HG03460 (cell line): ENCODE data around the gene PARM1.

Source experiments
- ATAC-seq: cut with Tn5 transposase; IDR thresholded peaks from one replicate; pipeline ENCODE4 v1.9.1; 2021; ENCODE audit not compliant: unreplicated experiment

PARM1 gene

DNA sequence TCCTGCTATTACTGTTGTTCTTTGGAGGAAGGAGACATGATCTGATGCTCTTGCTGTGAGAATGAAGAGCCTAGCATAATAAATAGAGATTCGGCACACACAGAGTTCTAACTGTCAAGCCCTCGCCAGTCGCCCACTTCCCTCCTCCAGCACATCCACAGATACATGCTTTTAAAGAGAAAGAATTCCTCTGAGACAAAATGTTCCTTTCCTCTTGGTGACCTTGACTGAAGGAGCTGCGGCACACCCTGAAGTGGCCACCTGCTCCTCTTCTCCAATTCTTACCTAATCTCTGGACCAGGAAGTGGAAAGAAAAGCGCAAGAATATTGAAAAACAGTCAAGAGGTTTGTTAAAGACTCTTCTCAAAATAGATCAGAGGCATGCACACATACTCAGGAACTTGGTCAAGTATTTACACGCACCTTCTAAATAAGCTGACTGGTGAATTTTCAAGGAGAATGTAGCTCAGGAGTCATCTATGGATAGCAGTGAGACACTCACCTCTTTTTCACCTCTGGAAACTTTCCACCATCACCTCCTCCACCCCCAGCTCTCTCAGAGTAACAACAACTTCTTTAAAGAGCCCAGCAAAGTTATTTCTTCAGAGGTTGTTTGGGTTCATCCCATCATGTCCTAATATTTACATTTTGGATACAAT is 95.4 kb downstream of the PARM1 start:
- ATAC-seq, result no peak

DNA sequence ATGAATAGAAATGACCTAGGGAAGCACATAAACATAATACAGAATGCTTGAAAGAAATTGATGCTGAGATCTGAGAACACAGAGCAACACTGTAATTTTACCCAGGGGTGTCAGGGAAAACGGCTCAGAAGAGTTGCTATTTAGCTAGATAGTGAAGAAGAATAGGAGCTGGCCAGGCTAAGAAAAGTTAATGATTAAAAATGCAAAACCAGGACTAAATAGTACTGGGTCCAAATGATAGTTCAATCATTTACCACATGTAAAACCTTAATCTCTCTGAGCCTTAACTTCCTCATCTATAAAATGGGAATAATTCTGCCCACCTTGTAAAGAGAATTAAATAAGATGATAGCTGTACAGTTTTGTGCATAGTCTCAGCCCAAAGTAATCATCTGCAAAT is 97.1 kb downstream of the PARM1 start:
- ATAC-seq, result no peak

DNA sequence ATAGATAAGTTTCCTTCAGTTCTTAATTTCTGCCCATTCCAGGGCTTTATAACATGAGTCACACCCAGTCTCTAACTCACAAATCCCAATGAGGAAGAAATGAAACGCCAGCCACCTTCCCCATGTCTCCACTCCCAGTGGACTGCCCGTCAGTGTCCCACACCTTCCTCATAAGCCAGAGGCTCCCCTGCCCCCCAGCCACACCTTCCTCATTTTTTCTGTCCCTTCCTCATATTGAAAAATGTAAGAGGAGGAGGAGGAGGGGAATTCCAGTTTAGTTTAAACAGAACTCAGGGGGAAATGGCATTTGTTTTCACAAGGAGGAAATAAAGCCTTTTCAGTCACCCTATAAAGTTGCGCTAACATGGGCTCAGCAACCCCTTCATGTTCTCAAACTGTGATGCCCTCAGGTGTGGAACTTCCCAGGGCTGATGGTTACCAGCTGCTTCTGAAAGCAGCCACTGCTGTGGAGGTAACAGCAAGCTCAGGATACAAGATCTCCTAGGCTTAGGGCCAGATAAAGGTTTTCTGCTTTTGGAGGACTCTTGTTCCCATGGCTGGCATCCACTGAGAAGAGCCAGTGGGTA is 97.8 kb downstream of the PARM1 start:
- ATAC-seq, result no peak

DNA sequence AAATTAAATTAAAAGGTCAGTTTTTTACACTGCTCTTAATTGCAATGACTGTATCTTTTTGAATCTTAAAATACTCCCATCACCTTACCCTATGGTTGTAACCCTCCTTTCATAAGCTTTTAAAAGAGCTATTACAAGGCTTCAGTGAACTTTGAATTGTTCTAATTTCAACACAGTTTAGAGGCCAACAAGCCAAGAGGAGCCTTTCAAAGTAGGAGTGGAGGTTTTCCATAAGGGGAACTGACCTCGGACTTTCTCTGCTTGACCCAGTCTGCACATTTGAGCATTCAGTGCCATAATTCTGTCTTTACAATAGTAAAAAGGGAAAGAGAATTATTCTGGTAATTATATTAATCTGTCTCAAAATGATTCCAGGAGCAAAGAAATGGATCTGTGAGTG is 98.9 kb downstream of the PARM1 start:
- no peak for ATAC-seq

DNA sequence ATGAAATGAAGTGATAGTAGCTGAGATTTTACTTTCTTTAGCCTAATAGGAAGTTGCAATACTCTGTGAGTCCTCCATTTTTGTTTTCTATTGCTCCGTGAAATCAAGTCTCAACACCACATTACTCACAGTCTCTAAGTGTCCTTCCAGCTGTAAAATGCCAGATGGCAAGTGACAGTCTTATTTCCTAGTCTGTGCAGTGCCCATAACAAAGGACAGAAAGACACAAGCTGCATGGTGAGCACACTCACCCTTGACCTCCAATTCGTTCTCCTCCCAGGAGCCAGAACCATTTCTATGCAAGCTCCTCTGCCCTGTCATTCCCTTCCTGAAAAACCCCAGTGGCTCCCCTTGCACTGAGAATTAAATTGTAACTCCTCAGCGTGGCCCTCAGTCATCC is 101.6 kb downstream of the PARM1 start:
- ATAC-seq, result no peak

DNA sequence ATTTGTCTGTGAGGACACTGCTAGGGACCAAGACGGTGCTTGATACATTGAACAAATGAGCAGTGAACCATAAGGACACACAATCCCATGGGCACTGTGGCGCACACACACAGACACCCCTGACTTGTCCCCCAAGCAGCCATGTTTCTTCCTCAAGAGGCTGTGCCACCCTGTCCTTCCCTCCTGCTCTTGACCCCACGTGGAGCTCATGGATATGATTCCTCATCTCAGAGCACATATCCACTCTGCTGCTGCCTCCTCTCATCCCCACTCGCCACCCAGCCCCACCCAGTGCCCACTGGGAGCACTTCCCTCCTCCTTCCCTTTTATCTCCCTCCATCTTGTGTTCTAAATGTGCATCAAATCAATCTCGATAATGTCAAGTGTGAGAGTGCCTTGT is 102.4 kb downstream of the PARM1 start:
- no peak for ATAC-seq

DNA sequence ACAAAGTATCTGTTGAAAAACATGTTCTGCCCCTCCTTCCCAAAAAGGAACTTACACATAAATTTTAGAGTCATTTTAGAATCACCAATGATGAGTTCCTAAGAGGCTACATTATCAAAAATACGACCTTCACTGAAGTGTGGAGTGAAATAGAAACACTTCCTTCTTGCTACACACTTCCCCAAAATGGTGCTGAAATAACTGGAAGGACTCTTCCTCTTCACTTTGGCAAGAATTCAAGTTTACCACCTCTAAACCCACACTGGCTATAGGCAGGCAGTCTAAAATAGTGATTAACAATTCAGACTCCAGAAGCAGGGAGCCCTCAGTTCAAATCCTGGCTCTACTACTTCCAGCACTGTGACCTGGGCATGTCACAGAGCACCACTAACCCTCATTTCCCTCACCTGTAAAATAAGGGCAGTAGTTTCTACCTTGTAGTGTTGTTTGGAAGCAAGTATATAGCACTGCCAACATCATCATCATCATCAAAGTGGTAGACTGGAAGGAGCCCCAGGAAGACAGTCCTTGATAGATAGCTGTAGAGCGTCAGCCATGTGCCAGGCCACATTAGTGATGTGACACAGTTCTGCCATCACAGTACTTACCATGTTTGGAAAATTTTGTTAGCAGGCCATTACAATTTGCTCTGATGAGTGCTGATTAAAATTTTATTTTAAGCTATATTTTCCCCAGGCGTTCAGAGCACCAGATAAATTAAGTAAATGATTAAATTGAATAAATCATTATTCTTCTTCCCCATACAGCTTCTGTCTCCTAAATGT is 103.3 kb downstream of the PARM1 start:
- no peak for ATAC-seq

DNA sequence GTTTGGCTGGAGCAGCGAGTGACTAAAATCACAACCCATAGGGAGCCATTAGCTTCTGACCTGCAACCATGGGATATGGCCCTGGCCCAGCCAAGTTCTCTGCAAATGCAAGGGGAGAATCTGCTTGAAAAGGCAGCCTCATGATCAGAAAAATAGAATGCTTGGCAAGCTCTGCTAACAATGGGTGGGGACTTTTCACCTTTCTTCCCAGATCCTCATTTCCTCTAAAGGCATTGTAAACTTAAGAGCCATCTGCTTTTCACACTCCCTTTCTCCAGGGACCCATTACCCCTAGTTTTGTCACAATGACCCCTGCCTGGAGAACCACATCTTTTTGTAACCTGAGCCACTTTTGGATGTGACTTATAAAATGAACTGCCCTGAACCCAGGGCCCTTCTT is 104.3 kb downstream of the PARM1 start:
- no peak for ATAC-seq

DNA sequence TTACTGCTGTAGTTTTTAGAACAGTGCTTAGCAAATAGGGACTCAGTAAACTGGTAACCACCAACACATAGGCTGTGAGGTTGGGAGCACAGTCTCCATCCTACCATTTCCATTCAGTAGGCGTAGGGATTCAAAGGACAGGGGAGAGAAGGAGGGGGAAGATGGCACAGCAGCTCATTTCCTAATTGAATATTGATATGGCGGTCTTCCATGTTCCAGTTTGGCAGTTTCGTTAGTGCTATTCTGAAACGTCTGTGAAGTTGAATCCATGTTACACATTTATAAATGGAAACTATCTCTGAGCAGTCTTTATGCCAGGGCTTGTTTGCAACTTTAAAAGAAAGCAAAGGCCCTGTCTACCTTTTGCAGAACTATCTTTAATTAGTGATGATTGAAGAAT is 105.5 kb downstream of the PARM1 start:
- no peak for ATAC-seq

DNA sequence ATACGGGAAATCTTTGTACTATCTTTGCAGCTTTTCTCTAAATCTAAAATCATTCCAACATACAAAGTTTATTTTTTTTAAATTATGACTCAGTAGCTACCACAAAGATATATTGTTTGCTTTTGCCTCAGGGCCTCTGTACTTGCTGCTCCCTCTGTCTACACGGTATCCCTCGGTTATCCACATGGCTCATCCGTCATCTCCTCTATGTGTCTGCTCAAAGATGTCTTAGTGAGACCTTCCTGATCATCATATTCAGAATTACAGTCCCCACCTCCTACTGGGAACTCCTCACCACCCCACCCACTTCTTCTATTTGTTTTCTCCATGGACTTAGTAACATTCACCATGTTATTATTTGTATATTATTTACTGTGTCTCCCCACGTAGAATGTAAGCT is 107.8 kb downstream of the PARM1 start:
- ATAC-seq, result no peak

DNA sequence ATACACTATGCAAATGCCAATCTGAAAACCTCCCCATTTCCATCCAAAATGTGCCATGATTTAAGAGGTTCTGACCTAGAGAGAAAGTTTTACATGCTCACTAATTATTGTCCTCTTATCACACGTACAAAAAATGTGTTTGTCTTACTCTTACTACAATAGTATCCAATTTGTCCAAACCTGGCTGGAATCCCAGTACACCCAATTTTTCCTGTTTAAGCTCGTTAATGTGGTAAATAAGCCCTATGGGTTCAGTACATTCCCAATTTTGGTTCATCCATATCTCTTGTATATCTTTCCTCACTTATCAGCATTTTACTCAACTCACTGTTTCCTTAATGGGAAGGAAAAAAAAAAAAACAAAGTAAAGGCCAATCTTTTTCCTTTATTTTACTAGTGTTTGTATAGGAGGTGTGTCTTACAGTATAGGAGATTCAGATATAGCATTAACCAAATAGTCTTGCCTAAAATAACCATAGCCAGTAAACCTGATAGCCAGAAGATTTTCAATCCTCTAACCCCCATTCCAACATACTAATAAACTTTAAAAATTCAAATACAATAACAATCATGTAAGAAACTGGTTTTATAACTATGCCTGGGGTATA is 109.8 kb downstream of the PARM1 start:
- no peak for ATAC-seq

DNA sequence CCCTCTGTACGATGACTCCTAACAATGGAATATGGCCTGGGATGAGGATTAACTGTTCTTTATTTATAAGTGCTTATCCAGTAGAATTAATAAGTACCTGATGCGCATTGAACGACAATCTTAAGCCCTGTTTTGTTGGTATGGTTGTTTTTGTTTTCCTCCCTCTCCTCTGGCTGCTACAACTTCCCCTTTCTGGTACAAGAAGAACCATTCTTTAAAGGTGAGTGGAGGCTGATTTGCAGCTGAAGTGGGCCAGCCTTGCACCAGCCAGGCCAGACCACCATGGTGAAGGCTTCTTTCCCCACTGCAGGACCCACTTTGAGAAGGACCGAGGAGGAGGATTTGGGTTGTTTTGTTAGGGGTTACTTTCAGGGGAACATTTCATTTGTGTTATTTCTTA is 113.3 kb downstream of the PARM1 start:
- no peak for ATAC-seq

DNA sequence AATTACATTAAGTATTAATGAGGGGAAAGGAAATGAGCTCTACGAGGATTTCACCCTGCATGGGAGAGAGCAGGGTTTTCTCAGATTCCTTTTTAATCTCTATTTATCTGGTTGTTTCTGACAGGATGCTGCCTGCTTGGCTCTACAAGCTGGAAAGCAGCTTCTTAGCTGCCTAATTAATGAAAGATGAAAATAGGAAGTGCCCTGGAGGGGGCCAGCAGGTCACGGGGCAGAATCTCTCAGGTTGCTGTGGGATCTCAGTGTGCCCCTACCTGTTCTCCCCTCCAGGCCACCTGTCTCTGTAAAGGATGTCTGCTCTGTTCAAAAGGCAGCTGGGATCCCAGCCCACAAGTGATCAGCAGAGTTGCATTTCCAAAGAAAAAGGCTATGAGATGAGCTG is 113.7 kb downstream of the PARM1 start:
- no peak for ATAC-seq

DNA sequence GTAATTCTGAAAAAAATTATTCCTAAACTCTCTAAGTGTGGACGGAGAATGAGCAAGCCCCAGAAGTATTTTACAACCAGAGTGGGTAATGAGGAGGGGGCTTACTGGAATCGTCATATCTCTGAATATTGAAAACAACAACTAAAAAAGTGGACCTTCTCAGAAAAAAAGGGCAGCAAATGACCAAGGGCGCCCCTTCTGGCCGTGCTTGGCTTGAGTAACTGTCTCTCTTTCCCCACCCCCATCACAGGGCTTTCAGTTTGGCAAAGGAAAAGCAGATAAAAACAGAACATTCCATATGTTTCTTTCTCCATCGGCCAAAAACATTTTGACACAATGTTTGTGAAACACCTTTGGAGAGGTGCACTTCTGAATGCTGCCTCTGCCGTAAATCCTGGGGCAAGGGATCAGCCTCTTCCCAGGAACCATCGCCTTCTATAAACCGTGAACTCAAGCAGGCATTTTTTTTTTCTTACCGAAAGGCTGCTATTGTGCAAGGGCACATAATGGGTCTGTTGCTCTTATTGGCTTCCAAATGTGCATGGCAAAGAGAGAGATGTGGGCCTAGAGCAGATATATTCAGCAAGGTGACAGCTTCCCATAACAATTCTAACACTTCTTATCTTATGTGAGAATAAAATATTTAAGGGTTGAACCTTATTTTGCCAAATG is 115.4 kb downstream of the PARM1 start:
- ATAC-seq, result no peak

DNA sequence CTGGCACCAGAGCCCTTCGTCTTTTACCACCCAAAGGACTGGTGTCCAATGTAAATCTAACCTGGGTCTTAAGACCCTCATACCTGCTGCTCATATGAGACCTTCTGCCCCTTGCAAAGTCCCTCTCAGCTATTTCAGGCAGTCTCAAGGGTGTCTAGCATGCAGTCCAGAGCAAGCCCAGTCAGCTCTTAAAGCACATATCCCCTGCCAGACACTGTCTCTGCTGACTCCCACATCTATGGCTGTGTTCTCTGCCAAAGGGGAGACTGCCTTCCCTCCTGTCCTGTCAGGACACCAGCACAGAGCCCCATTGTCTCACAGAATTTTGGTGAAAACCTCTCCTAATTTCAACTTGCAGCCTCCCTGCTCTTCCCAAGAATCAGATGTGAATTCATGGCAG is 118.5 kb downstream of the PARM1 start:
- no peak for ATAC-seq

DNA sequence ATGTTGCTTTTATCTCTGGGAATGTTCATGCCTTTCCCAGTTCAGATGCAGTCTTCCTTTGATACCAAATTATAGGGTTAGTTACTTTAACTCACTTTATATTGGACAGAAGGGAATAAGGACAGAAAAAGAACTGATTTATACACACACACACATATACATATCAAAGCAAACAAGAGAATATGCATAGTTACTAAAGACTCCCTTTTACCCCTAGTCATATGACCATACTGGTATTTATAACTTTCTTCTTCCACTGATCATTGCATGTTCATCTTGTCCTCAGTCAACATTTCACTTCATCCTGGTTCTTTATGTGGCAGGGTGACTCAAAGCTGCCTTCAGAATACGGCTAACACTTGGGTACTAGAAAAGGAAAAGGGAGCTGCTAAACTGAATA is 120.4 kb downstream of the PARM1 start:
- ATAC-seq, result no peak

DNA sequence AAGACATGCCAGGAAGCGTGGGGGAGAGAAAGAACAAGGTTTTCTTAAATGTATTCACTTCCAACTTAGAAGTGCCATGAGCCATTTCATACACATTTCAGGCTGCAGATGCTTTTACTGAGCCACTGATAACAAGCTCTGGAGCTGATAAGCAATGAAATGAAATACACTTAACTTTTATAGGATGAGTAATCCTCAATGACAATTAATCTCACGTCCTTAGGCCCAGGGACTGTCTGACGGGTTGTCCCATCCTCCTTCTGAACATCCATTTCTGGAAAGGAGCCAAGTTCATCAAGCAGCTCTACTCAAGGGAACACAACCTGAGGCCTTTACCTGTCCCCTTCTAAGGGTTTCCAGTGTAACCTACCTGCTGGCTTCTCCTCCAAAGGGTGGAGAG is 121.2 kb downstream of the PARM1 start:
- ATAC-seq, result no peak

DNA sequence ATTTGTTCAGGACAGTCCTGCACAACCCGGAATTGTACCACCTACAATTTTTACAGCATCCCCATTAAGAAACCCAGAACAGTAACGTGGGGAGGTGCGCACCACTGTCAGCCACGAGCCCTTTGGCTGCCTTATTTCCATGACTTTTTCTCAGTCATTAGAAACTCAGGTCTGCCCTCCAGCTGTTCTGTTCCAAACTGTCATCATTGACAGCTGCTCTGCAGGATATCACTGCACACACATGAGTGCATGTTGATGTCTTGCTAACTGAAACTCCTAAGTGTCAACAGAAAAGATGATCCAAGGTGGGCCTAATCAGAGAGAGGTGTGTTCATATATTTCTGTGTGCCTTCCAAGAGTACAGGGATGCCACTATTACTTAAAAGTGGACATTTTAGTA is 123.4 kb downstream of the PARM1 start:
- no peak for ATAC-seq

DNA sequence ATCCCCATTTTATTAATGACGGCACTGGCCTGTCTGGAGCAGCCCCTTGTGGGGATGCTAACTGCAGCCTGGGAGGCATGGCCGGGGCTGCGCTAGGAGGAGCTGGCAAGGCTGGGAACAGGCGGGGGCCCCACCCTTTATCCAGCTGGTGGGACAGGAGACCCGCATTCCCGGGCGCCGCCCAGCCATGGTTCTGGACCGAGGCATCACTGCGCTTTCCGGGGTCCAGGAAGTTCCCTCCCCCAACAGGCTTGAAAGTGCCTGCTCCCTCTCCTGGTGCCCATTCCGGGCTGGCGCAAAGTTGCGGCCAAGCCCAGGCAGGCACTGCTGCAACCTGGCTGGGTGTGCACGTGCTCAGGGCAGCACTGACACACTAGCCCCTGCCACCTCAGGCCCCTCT is 124.5 kb downstream of the PARM1 start:
- no peak for ATAC-seq

DNA sequence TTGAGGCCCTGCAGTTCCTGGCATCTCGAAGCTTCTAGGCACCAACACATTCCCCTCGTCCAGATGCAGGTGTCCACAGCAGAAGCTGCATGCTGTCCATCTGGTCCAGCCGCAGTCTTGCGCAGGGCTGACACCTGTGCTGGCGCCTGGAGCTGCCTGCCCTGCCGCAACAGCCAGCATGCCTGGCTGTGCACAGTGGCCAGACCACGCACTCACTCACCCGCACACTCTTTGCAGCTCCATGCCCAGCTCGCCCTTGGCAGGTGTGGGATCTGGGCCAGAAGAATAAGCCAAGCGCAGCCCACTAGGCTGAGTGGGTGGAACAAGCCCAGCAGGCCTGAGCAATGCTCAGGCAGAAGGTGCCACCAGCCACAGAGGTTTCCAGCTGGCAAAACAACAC is 125.6 kb downstream of the PARM1 start:
- no peak for ATAC-seq

DNA sequence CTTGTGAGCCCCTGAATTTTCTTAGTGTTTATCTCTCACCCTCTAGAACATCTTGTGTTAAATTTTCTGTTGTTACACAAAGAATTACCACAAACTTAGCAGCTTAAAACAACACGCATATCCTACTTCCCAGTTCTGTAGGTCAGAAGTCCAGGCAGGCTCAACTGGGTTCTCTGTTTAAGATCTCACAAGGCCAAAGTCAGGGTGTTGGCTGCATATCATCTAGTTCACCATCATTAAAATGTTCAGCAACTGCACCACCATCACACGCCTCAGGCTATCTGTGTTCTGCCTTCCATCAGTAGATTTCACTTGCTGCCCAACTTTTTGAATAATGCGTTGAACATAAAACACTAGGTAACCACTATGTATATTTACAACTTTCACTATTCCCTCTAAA is 130.5 kb downstream of the PARM1 start:
- no peak for ATAC-seq

DNA sequence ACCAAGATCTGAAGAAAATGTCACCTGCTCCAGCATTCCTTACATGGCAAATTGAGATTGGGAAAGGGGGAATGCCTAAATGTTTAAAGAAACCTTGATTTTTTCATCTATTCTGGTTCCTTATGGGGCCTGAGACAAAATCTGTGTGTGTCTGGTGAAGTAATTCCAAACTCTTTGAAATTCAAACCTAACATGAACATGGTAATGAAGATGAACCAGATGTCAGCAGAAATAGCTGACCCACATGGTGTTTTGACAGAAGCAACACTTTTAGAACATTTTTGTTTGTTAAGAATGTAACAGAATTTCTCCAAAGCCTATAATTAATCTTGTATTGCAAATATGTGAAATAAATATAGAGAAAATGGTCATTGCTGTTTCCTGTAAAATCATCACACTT is 133.0 kb downstream of the PARM1 start:
- no peak for ATAC-seq
